ENCODE results near the gene POLA2. TPM values are rescaled to one million over a fixed set of nuclear protein-coding genes. Genes with fewer than 3 reads are reported as not detected.
A peak's percentile ranks its signal among the peaks of the same experiment; 100 is the strongest.

The POLA2 gene
- total RNA-seq, 1 donor from 2014 or later: 5.2 TPM

- peaks cover 11% of the 10 kb centered on the region for H3K36me3 ChIP-seq (ENCODE audit: insufficient read depth, low read length)
- H3K4me1 ChIP-seq (ENCODE audit: insufficient read depth, low read length): peaks cover 12% of the 10 kb centered on the region
- H3K9me3 ChIP-seq (ENCODE audit: insufficient read depth, low read depth, low read length): no peaks in the 10 kb centered on the region
- Mint-ChIP-seq H3K36me3 (ENCODE audit: low read depth, unreplicated experiment) (peaks cover 14% of the 10 kb centered on the region), H3K27ac (ENCODE audit: unreplicated experiment) (no peak overlapping the region), H3K4me1 (ENCODE audit: low read depth, unreplicated experiment) (peaks cover 15% of the 10 kb centered on the region), H3K4me3 (ENCODE audit: unreplicated experiment) (no peak overlapping the region), H3K9me3 (ENCODE audit: unreplicated experiment) (no peaks in the 10 kb centered on the region), H3K27me3 (ENCODE audit: low read depth, unreplicated experiment) (no peaks in the 10 kb centered on the region)
- H3K27me3 ChIP-seq (ENCODE audit: insufficient read depth, low read length): no peaks in the 10 kb centered on the region
- no peaks in the 10 kb centered on the region for H3K79me2 ChIP-seq (ENCODE audit: insufficient read depth, low read length)
- TF ChIP-seq, protein P1, sequence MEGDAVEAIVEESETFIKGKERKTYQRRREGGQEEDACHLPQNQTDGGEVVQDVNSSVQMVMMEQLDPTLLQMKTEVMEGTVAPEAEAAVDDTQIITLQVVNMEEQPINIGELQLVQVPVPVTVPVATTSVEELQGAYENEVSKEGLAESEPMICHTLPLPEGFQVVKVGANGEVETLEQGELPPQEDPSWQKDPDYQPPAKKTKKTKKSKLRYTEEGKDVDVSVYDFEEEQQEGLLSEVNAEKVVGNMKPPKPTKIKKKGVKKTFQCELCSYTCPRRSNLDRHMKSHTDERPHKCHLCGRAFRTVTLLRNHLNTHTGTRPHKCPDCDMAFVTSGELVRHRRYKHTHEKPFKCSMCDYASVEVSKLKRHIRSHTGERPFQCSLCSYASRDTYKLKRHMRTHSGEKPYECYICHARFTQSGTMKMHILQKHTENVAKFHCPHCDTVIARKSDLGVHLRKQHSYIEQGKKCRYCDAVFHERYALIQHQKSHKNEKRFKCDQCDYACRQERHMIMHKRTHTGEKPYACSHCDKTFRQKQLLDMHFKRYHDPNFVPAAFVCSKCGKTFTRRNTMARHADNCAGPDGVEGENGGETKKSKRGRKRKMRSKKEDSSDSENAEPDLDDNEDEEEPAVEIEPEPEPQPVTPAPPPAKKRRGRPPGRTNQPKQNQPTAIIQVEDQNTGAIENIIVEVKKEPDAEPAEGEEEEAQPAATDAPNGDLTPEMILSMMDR (IDR thresholded peaks at IDR 0.05; ENCODE audit: insufficient read depth, low read depth, low read length): no peak
- no peak for TF ChIP-seq EZH2 (IDR thresholded peaks at IDR 0.05; ENCODE audit: insufficient read depth, low read length)
- H3K9ac ChIP-seq (ENCODE audit: low read length): no peak overlapping the region
- DNase-seq (ENCODE audit: low read depth) (no peak), FAIRE-seq (no peak)
- no peak overlapping the region for H3K27ac ChIP-seq (ENCODE audit: low read depth, low read length)
- H4K20me1 ChIP-seq (ENCODE audit: insufficient read depth, low read length): no peaks in the 10 kb centered on the region
- H3K4me3 ChIP-seq (ENCODE audit: insufficient read depth, low read depth, low read length): no peak overlapping the region
- no peak overlapping the region for H3K4me2 ChIP-seq (ENCODE audit: low read length)
- no peak overlapping the region for H2AFZ ChIP-seq (ENCODE audit: low read depth, low read length)
Observed at GRCh38 chr11:65297026-65297672, 35.4 kb downstream of the POLA2 start.

DNA sequence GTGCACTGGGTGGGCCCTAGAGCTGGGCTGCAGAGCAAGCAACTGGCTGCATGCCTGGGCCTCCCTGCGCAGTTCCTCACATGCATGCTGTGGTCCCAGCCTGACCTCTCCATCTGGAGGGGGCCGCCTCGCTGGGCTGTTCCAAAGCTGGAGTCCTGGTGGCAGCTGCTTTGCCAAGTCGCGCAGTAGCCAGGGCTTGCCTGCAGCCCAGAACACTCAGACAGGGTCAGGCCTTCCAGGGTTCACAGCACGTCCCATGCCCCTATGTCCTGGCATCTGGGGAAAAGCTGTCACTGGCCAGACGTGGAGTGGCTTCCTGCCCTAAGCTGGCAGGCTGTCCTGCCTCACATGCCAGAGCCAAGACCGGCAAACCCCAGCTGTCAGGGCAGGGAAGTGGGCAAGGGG lies 36.4 kb downstream of the POLA2 start:
- Mint-ChIP-seq H3K4me1 (ENCODE audit: low read depth, unreplicated experiment) (peaks cover 10% of the 10 kb centered on the region), H3K27me3 (ENCODE audit: low read depth, unreplicated experiment) (no peaks in the 10 kb centered on the region), H3K27ac (ENCODE audit: unreplicated experiment) (no peak overlapping the region), H3K9me3 (ENCODE audit: unreplicated experiment) (no peaks in the 10 kb centered on the region), H3K4me3 (ENCODE audit: unreplicated experiment) (no peak overlapping the region), H3K36me3 (ENCODE audit: low read depth, unreplicated experiment) (peaks cover 12% of the 10 kb centered on the region)
- peak overlapping the region; percentile 25 for H3K4me2 ChIP-seq (ENCODE audit: low read length)
- H4K20me1 ChIP-seq (ENCODE audit: insufficient read depth, low read length): no peaks in the 10 kb centered on the region
- no peak for FAIRE-seq
- H3K79me2 ChIP-seq (ENCODE audit: insufficient read depth, low read length): no peaks in the 10 kb centered on the region
- no peak for TF ChIP-seq EZH2 (IDR thresholded peaks at IDR 0.05; ENCODE audit: insufficient read depth, low read length)
- TF ChIP-seq, protein P1 (IDR thresholded peaks at IDR 0.05; ENCODE audit: insufficient read depth, low read depth, low read length): no peak
- DNase-seq (ENCODE audit: low read depth): no peak
- H2AFZ ChIP-seq (ENCODE audit: low read depth, low read length): no peak overlapping the region
- H3K4me1 ChIP-seq (ENCODE audit: insufficient read depth, low read length): peaks cover 13% of the 10 kb centered on the region
- peak overlapping the region; percentile 25 for H3K27ac ChIP-seq (ENCODE audit: low read depth, low read length)
- H3K4me3 ChIP-seq (ENCODE audit: insufficient read depth, low read depth, low read length): no peak overlapping the region
- peaks cover 11% of the 10 kb centered on the region for H3K36me3 ChIP-seq (ENCODE audit: insufficient read depth, low read length)
- H3K9me3 ChIP-seq (ENCODE audit: insufficient read depth, low read depth, low read length): no peaks in the 10 kb centered on the region
- H3K27me3 ChIP-seq (ENCODE audit: insufficient read depth, low read length): no peaks in the 10 kb centered on the region
- H3K9ac ChIP-seq (ENCODE audit: low read length): no peak overlapping the region

DNA sequence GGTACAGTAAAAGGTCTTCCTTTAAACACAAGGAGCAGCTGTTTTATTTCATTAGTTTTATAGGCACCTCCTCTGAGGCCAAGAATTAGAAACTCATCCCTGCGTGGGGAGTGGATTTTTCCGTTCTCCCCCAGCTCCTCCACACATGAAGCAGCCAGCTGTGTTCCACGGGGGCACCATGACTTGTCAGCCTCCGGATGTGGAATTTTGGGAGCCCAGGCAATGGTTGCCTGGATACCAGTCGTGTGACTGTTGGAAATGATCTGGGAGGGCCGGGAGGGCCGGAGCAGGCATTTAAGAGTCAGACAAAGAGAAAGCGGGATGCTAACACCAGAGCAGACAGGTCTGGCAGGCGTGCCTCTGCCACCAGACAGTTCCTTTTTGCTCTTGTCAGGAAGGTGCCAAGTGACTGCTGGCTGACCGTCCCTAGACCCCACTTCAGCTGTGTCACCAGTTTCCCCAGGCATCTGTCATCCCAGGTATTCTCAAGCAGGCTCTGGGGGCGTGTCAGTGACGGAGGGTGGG lies 37.0 kb downstream of the POLA2 start:
- no peaks in the 10 kb centered on the region for H3K9me3 ChIP-seq (ENCODE audit: insufficient read depth, low read depth, low read length)
- peaks cover 10% of the 10 kb centered on the region for H3K4me1 Mint-ChIP-seq (ENCODE audit: low read depth, unreplicated experiment)
- H4K20me1 ChIP-seq (ENCODE audit: insufficient read depth, low read length): no peaks in the 10 kb centered on the region
- no peak for FAIRE-seq
- H3K4me3 ChIP-seq (ENCODE audit: insufficient read depth, low read depth, low read length): no peak overlapping the region
- H2AFZ ChIP-seq (ENCODE audit: low read depth, low read length): no peak overlapping the region
- peak; percentile 52 for DNase-seq (ENCODE audit: low read depth)
- H3K27me3 Mint-ChIP-seq (ENCODE audit: low read depth, unreplicated experiment): no peaks in the 10 kb centered on the region
- H3K79me2 ChIP-seq (ENCODE audit: insufficient read depth, low read length): no peaks in the 10 kb centered on the region
- TF ChIP-seq, protein P1 (IDR thresholded peaks at IDR 0.05; ENCODE audit: insufficient read depth, low read depth, low read length): no peak
- TF ChIP-seq EZH2 (IDR thresholded peaks at IDR 0.05; ENCODE audit: insufficient read depth, low read length): no peak
- H3K4me1 ChIP-seq (ENCODE audit: insufficient read depth, low read length): peaks cover 13% of the 10 kb centered on the region
- peak overlapping the region; percentile 25 for H3K27ac ChIP-seq (ENCODE audit: low read depth, low read length)
- H3K36me3 ChIP-seq (ENCODE audit: insufficient read depth, low read length): peaks cover 11% of the 10 kb centered on the region
- H3K36me3 Mint-ChIP-seq (ENCODE audit: low read depth, unreplicated experiment): peaks cover 12% of the 10 kb centered on the region
- no peaks in the 10 kb centered on the region for H3K9me3 Mint-ChIP-seq (ENCODE audit: unreplicated experiment)
- peak overlapping the region; percentile 47 for H3K27ac Mint-ChIP-seq (ENCODE audit: unreplicated experiment)
- H3K4me2 ChIP-seq (ENCODE audit: low read length): peak overlapping the region; percentile 25
- H3K4me3 Mint-ChIP-seq (ENCODE audit: unreplicated experiment): no peak overlapping the region
- H3K9ac ChIP-seq (ENCODE audit: low read length): no peak overlapping the region
- no peaks in the 10 kb centered on the region for H3K27me3 ChIP-seq (ENCODE audit: insufficient read depth, low read length)

All from astrocyte (in vitro differentiated cells and primary cell).